ENCODE measurements around the gene PROZ.

The PROZ gene

GRCh38 chr13:113186061-113186900 is 27.8 kb downstream of the PROZ start:
- Histone ChIP-seq H3K27me3 (ENCODE audit: low read length) (no peaks in the 10 kb centered on the region), H3K9me3 (ENCODE audit: insufficient read depth, low read length) (no peaks in the 10 kb centered on the region), H2AFZ (ENCODE audit: low read depth, low read length, severe bottlenecking) (no peak overlapping the region), H3K9ac (ENCODE audit: low read length) (no peak overlapping the region), H4K20me1 (ENCODE audit: low read depth, low read length) (peaks cover 4% of the 10 kb centered on the region; the same call in 1 of the 2 replicates), H3K4me2 (ENCODE audit: low read depth, low read length, poor library complexity, severe bottlenecking) (no peak overlapping the region), H3K4me3 (ENCODE audit: insufficient read depth, low read length, poor library complexity, severe bottlenecking) (no peak overlapping the region), H3F3A (ENCODE audit: insufficient read depth) (no peaks in the 10 kb centered on the region), H3K9me2 (replicated peaks; ENCODE audit: insufficient read depth, low read length) (no peaks in the 10 kb centered on the region), H3K36me3 (ENCODE audit: low read length) (peaks cover 17% of the 10 kb centered on the region), H3K27ac (ENCODE audit: low read depth, low read length) (no peak overlapping the region), H3K79me2 (ENCODE audit: insufficient read depth, low read length) (no peaks in the 10 kb centered on the region; the same call in 1 of the 2 replicates)
- TF ChIP-seq CTCF (IDR thresholded peaks at IDR 0.05; ENCODE audit: insufficient read depth, low read length, poor library complexity, severe bottlenecking) (no peak), EZH2phosphoT487 (conservative IDR thresholded peaks at IDR 0.05; ENCODE audit: low read length) (no peak)

GRCh38 chr13:113187263-113187669 is 28.8 kb downstream of the PROZ start:
- Histone ChIP-seq H3K79me2 (ENCODE audit: insufficient read depth, low read length) (no peaks in the 10 kb centered on the region; the same call in 1 of the 2 replicates), H3K27me3 (ENCODE audit: low read length) (no peaks in the 10 kb centered on the region), H3K9ac (ENCODE audit: low read length) (no peak overlapping the region), H3K4me3 (ENCODE audit: insufficient read depth, low read length, poor library complexity, severe bottlenecking) (no peak overlapping the region), H4K20me1 (ENCODE audit: low read depth, low read length) (peaks cover 4% of the 10 kb centered on the region; the same call in 1 of the 2 replicates), H3K9me2 (replicated peaks; ENCODE audit: insufficient read depth, low read length) (no peaks in the 10 kb centered on the region), H3F3A (ENCODE audit: insufficient read depth) (no peaks in the 10 kb centered on the region), H2AFZ (ENCODE audit: low read depth, low read length, severe bottlenecking) (no peak overlapping the region), H3K36me3 (ENCODE audit: low read length) (peaks cover 17% of the 10 kb centered on the region), H3K27ac (ENCODE audit: low read depth, low read length) (no peak overlapping the region), H3K4me2 (ENCODE audit: low read depth, low read length, poor library complexity, severe bottlenecking) (no peak overlapping the region), H3K9me3 (ENCODE audit: insufficient read depth, low read length) (no peaks in the 10 kb centered on the region)
- TF ChIP-seq CTCF (IDR thresholded peaks at IDR 0.05; ENCODE audit: insufficient read depth, low read length, poor library complexity, severe bottlenecking), result no peak
- TF ChIP-seq EZH2phosphoT487 (conservative IDR thresholded peaks at IDR 0.05; ENCODE audit: low read length), result no peak

- no peaks in the 10 kb centered on the region; the same call in 1 of the 2 replicates for H3K79me2 ChIP-seq (ENCODE audit: insufficient read depth, low read length)
- no peak overlapping the region for H3K27ac ChIP-seq (ENCODE audit: low read depth, low read length)
- no peaks in the 10 kb centered on the region for H3K9me3 ChIP-seq (ENCODE audit: insufficient read depth, low read length)
- H2AFZ ChIP-seq (ENCODE audit: low read depth, low read length, severe bottlenecking), result no peak overlapping the region
- H3K27me3 ChIP-seq (ENCODE audit: low read length), result no peaks in the 10 kb centered on the region
- no peak for TF ChIP-seq CTCF (IDR thresholded peaks at IDR 0.05; ENCODE audit: insufficient read depth, low read length, poor library complexity, severe bottlenecking)
- TF ChIP-seq EZH2phosphoT487 (conservative IDR thresholded peaks at IDR 0.05; ENCODE audit: low read length), result no peak
- no peak overlapping the region for H3K4me2 ChIP-seq (ENCODE audit: low read depth, low read length, poor library complexity, severe bottlenecking)
- H3F3A ChIP-seq (ENCODE audit: insufficient read depth), result no peaks in the 10 kb centered on the region
- no peak overlapping the region for H3K4me3 ChIP-seq (ENCODE audit: insufficient read depth, low read length, poor library complexity, severe bottlenecking)
- peaks cover 17% of the 10 kb centered on the region for H3K36me3 ChIP-seq (ENCODE audit: low read length)
- peaks cover 4% of the 10 kb centered on the region; the same call in 1 of the 2 replicates for H4K20me1 ChIP-seq (ENCODE audit: low read depth, low read length)
- H3K9me2 ChIP-seq (replicated peaks; ENCODE audit: insufficient read depth, low read length), result no peaks in the 10 kb centered on the region
- no peak overlapping the region for H3K9ac ChIP-seq (ENCODE audit: low read length)
Observed at GRCh38 chr13:113187883-113188665, 29.6 kb downstream of the PROZ start.
